ENCODE measurements around the gene CNGB1.
"Not testable (repeated sequence)": the region's sequence is repeated elsewhere in the genome, so short reads cannot be mapped to it uniquely, and the experiment has no call there.

The CNGB1 gene

DNA sequence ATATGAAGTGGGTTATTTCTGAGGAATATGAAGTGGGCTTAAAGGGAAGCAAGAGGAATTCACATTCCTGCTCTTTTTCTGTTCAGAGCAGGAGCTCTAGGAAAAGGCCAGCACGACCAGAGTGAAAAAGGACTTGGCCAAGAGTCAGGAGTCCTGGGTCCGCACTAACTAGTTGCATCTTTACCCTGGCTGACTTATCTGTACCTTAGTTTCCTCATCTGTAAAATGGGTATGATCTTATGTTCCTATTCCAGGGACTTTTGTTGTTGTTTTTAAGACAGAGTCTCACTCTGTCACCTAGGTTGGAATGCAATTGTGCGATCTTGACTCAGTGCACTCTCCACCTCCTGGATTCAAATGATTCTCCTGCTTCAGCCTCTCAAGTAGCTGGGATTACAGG, 52.5 kb downstream of the CNGB1 start:
- no peak overlapping the region for H3K27ac ChIP-seq
- no peak overlapping the region for H3K4me3 ChIP-seq (ENCODE audit: low read depth, low read length)
- no peaks in the 10 kb centered on the region for H3K27me3 ChIP-seq (ENCODE audit: insufficient read depth, low read depth, severe bottlenecking)
- no peak for DNase-seq
- no peaks in the 10 kb centered on the region for H3K36me3 ChIP-seq
- no peaks in the 10 kb centered on the region for H3K9me3 ChIP-seq (ENCODE audit: severe bottlenecking)
- TF ChIP-seq, protein P1, sequence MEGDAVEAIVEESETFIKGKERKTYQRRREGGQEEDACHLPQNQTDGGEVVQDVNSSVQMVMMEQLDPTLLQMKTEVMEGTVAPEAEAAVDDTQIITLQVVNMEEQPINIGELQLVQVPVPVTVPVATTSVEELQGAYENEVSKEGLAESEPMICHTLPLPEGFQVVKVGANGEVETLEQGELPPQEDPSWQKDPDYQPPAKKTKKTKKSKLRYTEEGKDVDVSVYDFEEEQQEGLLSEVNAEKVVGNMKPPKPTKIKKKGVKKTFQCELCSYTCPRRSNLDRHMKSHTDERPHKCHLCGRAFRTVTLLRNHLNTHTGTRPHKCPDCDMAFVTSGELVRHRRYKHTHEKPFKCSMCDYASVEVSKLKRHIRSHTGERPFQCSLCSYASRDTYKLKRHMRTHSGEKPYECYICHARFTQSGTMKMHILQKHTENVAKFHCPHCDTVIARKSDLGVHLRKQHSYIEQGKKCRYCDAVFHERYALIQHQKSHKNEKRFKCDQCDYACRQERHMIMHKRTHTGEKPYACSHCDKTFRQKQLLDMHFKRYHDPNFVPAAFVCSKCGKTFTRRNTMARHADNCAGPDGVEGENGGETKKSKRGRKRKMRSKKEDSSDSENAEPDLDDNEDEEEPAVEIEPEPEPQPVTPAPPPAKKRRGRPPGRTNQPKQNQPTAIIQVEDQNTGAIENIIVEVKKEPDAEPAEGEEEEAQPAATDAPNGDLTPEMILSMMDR (IDR thresholded peaks at IDR 0.05; ENCODE audit: low read depth, low read length), result no peak

GRCh38 chr16:57917929-57918328, 53.0 kb downstream of the CNGB1 start:
- H3K9me3 ChIP-seq (ENCODE audit: severe bottlenecking); H3K27ac ChIP-seq; H3K27me3 ChIP-seq (ENCODE audit: insufficient read depth, low read depth, severe bottlenecking); H3K4me3 ChIP-seq (ENCODE audit: low read depth, low read length); DNase-seq; H3K36me3 ChIP-seq: not testable (repeated sequence)

DNA sequence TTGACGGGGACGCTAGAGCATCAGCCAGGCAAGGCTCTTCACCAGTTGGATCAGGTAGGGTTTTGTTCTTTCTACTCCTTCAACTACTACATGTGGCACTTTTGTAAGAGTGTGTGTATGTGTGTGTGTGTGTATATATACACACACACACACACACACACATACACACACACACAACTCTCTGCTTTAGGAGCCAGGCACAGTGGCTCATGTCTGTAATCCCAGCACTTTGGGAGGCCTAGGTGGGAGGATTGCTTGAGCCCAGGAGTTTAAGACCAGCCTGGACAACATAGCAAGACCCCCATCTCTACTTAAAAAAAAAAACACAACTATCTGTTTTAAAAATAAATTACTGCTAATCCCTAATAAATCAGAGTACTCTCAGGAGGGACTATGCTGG, 53.4 kb downstream of the CNGB1 start:
- H3K36me3 ChIP-seq; H3K27ac ChIP-seq; H3K4me3 ChIP-seq (ENCODE audit: low read depth, low read length); H3K9me3 ChIP-seq (ENCODE audit: severe bottlenecking); DNase-seq; H3K27me3 ChIP-seq (ENCODE audit: insufficient read depth, low read depth, severe bottlenecking): not testable (repeated sequence)

DNA sequence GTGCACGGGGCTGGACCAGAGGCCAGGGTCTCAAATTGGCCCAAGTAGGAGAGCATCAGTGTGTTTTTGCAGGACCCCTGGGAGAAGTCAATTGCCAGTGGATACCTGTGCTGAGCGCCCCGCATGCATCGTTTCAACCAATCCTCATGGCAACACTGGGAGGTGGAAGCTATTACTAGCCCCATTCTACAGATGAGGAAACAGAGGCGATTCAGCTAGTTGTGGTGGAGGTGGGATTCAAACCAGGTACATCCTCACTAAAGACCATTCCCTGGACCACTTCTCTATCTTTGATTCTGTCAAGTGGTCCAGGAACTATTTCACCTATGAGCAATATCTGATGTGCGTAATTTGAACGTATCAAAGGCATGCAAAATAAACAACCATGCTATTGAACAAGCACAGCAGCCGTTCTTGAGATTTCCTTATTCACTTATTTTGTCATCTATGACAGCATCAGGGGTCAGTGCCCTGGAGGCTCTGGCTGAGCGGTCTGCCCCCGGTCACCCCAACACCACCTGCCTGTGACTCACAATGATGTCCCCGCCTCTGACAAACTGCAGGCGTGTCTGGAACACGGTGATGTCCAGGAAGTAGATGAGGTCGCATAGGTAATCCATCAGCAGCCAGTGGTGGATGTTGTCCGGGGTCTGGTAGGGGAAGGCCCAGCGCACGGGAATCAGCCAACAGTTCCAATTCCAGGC, 54.0 kb downstream of the CNGB1 start:
- no peak overlapping the region for H3K27ac ChIP-seq
- no peaks in the 10 kb centered on the region for H3K36me3 ChIP-seq
- DNase-seq, result no peak
- H3K9me3 ChIP-seq (ENCODE audit: severe bottlenecking), result no peaks in the 10 kb centered on the region
- H3K4me3 ChIP-seq (ENCODE audit: low read depth, low read length), result no peak overlapping the region
- H3K27me3 ChIP-seq (ENCODE audit: insufficient read depth, low read depth, severe bottlenecking), result no peaks in the 10 kb centered on the region
- TF ChIP-seq, protein P1 (IDR thresholded peaks at IDR 0.05; ENCODE audit: low read depth, low read length), result no peak

GRCh38 chr16:57915811-57916488, 55.0 kb downstream of the CNGB1 start:
- TF ChIP-seq, protein P1 (IDR thresholded peaks at IDR 0.05; ENCODE audit: low read depth, low read length), result no peak
- no peak for DNase-seq
- no peak overlapping the region for H3K27ac ChIP-seq

GRCh38 chr16:57915267-57915666, 55.7 kb downstream of the CNGB1 start:
- Histone ChIP-seq H3K36me3 (no peaks in the 10 kb centered on the region), H3K9me3 (ENCODE audit: severe bottlenecking) (no peaks in the 10 kb centered on the region), H3K4me3 (ENCODE audit: low read depth, low read length) (no peak overlapping the region), H3K27ac (no peak overlapping the region), H3K27me3 (ENCODE audit: insufficient read depth, low read depth, severe bottlenecking) (no peaks in the 10 kb centered on the region)
- TF ChIP-seq, protein P1 (IDR thresholded peaks at IDR 0.05; ENCODE audit: low read depth, low read length), result no peak
- DNase-seq, result no peak

More at GRCh38 chr16:57915811-57916488, 55.0 kb downstream of the CNGB1 start:
- H3K4me3 ChIP-seq (ENCODE audit: low read depth, low read length), result no peak overlapping the region
- H3K9me3 ChIP-seq (ENCODE audit: severe bottlenecking), result no peaks in the 10 kb centered on the region
- no peaks in the 10 kb centered on the region for H3K36me3 ChIP-seq
- no peaks in the 10 kb centered on the region for H3K27me3 ChIP-seq (ENCODE audit: insufficient read depth, low read depth, severe bottlenecking)
